MCF 10A (cell line): ENCODE data around the gene NADSYN1. TPM values are rescaled to one million over a fixed set of nuclear protein-coding genes. Genes with fewer than 3 reads are reported as not detected.

Source experiments
- BruUV-seq: library from RNA; stranded (reverse); fragments of 400-500 nt; replicated peaks from 2 replicates; lab custom pipeline; 2021; lab: Mats Ljungman, UMichigan
- CTCF ChIA-PET: fragments of 300-600 bp; sonication (Branson Sonifier 250); formaldehyde crosslinking; extraction: SDS; loops from one replicate; lab custom pipeline; 2021; ENCODE audit warnings: antibody characterized with exemption, inconsistent platforms; lab: Yijun Ruan, JAX
- POLR2A ChIA-PET: fragments of 300-600, 350-650 bp; sonication (Branson Sonifier 250); formaldehyde crosslinking; extraction: SDS; loops from one replicate; lab custom pipeline; 2020; ENCODE audit warnings: antibody characterized with exemption, inconsistent platforms; lab: Yijun Ruan, JAX
- DNase-seq: peaks from one replicate; pipeline ENCODE4 v3.0.0-alpha.2; 2018; ENCODE audit not compliant: unreplicated experiment
- H3K27ac Mint-ChIP-seq: one replicate; pipeline ENCODE4 v1.8.0; 2022; ENCODE audit warnings: mild to moderate bottlenecking, low read depth, mixed read lengths; ENCODE audit not compliant: unreplicated experiment
- H3K27me3 Mint-ChIP-seq: one replicate; pipeline ENCODE4 v1.8.0; 2022; ENCODE audit warnings: mixed read lengths; ENCODE audit not compliant: insufficient read depth, unreplicated experiment
- H3K36me3 Mint-ChIP-seq: one replicate; pipeline ENCODE4 v1.8.0; 2022; ENCODE audit warnings: mild to moderate bottlenecking, moderate library complexity, mixed read lengths; ENCODE audit not compliant: insufficient read depth, unreplicated experiment
- H3K4me1 Mint-ChIP-seq: one replicate; pipeline ENCODE4 v1.8.0; 2022; ENCODE audit warnings: mixed read lengths; ENCODE audit not compliant: insufficient read depth, unreplicated experiment
- H3K4me3 Mint-ChIP-seq: one replicate; pipeline ENCODE4 v1.8.0; 2022; ENCODE audit warnings: mild to moderate bottlenecking, moderate library complexity, mixed read lengths; ENCODE audit not compliant: unreplicated experiment
- H3K9me3 Mint-ChIP-seq: one replicate; pipeline ENCODE4 v1.8.0; 2022; ENCODE audit warnings: mixed read lengths; ENCODE audit not compliant: unreplicated experiment
- intact Hi-C: fragments of 100-400 bp; cut with micrococcal nuclease; formaldehyde crosslinking; loops from 2 replicates; pipeline ENCODE4 v1.14.1; 2022
- total RNA-seq: library from RNA; stranded (reverse); gene quantifications from 2 replicates; pipeline ENCODE4 v1.2.3, GENCODE V29; 2022
- TF ChIP-seq, protein P1 (sequence below): fragments of 200-600 bp; IDR thresholded peaks from one replicate; pipeline ENCODE4 v1.8.0; 2022; ENCODE audit warnings: antibody characterized with exemption, mild to moderate bottlenecking; ENCODE audit not compliant: unreplicated experiment

NADSYN1 gene
- total RNA-seq, 1 experiment from 2014 or later: 73.6 TPM

- no TSS peak for BruUV-seq
- DNase-seq: no peak
- ChIA-PET CTCF (no interaction called here), POLR2A (interaction anchor here (1.0 kb wide), 1 partner anchor 9 kb away, joined by 5 read pairs; no protein-coding TSS in a partner anchor)
- intact Hi-C loops: no loop called here
- Mint-ChIP-seq H3K27me3 (no peaks in the 10 kb centered on the region), H3K27ac (no peak overlapping the region), H3K36me3 (no peaks in the 10 kb centered on the region), H3K4me3 (no peak overlapping the region), H3K9me3 (peaks cover 19% of the 10 kb centered on the region), H3K4me1 (no peaks in the 10 kb centered on the region)
- TF ChIP-seq, protein P1, sequence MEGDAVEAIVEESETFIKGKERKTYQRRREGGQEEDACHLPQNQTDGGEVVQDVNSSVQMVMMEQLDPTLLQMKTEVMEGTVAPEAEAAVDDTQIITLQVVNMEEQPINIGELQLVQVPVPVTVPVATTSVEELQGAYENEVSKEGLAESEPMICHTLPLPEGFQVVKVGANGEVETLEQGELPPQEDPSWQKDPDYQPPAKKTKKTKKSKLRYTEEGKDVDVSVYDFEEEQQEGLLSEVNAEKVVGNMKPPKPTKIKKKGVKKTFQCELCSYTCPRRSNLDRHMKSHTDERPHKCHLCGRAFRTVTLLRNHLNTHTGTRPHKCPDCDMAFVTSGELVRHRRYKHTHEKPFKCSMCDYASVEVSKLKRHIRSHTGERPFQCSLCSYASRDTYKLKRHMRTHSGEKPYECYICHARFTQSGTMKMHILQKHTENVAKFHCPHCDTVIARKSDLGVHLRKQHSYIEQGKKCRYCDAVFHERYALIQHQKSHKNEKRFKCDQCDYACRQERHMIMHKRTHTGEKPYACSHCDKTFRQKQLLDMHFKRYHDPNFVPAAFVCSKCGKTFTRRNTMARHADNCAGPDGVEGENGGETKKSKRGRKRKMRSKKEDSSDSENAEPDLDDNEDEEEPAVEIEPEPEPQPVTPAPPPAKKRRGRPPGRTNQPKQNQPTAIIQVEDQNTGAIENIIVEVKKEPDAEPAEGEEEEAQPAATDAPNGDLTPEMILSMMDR: no peak
Measured at GRCh38 chr11:71542382-71542781, 89.4 kb downstream of the NADSYN1 start.

DNA sequence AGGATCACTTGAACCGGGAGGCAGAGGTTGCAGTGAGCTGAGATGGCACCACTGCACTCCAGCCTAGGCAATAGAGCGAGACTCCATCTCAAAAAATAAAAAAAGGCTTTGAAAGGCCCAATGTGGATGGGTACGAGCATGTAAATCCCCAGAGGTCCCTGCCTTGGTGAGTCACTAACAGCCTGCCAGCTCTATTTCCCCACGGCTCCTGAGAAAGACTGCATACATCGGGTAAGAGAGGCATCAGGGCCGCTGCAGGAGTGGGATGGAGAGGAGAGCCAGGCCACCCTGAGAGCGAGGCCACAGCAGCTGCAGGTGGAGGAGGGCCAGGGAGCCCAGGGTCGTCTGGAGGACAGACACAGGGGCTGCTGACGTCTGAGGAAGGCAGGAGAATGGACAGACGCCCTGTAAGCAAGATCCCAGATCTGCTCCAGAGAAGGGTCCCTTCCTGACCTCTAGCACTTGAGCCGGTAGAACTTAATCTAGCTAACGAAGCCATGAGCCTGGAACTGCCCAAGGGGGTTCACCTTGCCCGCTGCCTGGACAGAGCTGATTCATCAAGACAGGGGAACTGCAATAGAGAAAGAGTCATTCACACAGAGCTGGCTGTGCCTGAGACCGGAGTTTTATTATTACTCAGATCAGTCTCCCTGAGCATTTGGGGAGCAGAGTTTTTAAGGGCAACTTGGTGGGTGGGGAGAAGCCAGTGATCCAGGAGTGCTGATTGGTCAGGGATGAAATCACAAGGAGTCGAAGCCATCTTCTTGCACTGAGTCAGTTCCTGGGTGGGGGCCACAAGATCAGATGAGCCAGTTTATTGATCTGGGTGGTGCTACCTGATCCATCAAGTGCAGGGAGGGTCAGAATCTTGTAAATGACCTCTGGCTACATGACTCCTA is 90.1 kb downstream of the NADSYN1 start:
- Mint-ChIP-seq H3K36me3 (no peaks in the 10 kb centered on the region), H3K27ac (no peak overlapping the region), H3K9me3 (peaks cover 19% of the 10 kb centered on the region), H3K4me1 (no peaks in the 10 kb centered on the region), H3K4me3 (no peak overlapping the region), H3K27me3 (no peaks in the 10 kb centered on the region)
- CTCF ChIA-PET: no interaction called here
- TF ChIP-seq, protein P1: no peak
- BruUV-seq: no TSS peak
- POLR2A ChIA-PET: interaction anchor here (1.0 kb wide), 1 partner anchor 8 kb away, joined by 5 read pairs; no protein-coding TSS in a partner anchor
- intact Hi-C loops: no loop called here
- DNase-seq: peak; percentile 10

GRCh38 chr11:71543866-71544265 is 90.9 kb downstream of the NADSYN1 start:
- no peak for DNase-seq
- Mint-ChIP-seq H3K27me3 (no peaks in the 10 kb centered on the region), H3K4me3 (no peak overlapping the region), H3K36me3 (no peaks in the 10 kb centered on the region), H3K4me1 (no peaks in the 10 kb centered on the region), H3K9me3 (peaks cover 19% of the 10 kb centered on the region), H3K27ac (no peak overlapping the region)
- intact Hi-C loops: no loop called here
- ChIA-PET CTCF (no interaction called here), POLR2A (no interaction called here)
- TF ChIP-seq, protein P1: no peak
- no TSS peak for BruUV-seq

- no peak for DNase-seq
- BruUV-seq: no TSS peak
- H3K4me1 Mint-ChIP-seq: no peaks in the 10 kb centered on the region
- H3K9me3 Mint-ChIP-seq: peaks cover 19% of the 10 kb centered on the region
- no peak overlapping the region for H3K4me3 Mint-ChIP-seq
- no peak overlapping the region for H3K27ac Mint-ChIP-seq
- H3K27me3 Mint-ChIP-seq: no peaks in the 10 kb centered on the region
- intact Hi-C loops: no loop called here
- no peaks in the 10 kb centered on the region for H3K36me3 Mint-ChIP-seq
- POLR2A ChIA-PET: no interaction called here
- TF ChIP-seq, protein P1: no peak
- CTCF ChIA-PET: interaction anchor here (0.6 to 0.7 kb wide), 3 partner anchors 35 to 186 kb away, joined by 3 to 4 read pairs (median 3); no protein-coding TSS in a partner anchor
Measured at GRCh38 chr11:71544525-71545214, 91.7 kb downstream of the NADSYN1 start.
